Upper lobe of left lung (tissue), 6 donors: Measurements from ENCODE around the gene MSANTD1. TPM values are rescaled to one million over a fixed set of nuclear protein-coding genes. Genes with fewer than 3 reads are reported as not detected.

Source experiments
- ATAC-seq, 2 donors: fragments of 200-7000 bp; cut with Tn5 transposase; one replicate each; pipeline ENCODE4 v1.9.1; 2022; ENCODE audit warnings: mild to moderate bottlenecking in 2 of 2, moderate library complexity in 2 of 2; ENCODE audit not compliant: low FRiP score in 2 of 2
- DNase-seq, 2 donors: peaks; one replicate each; pipeline ENCODE4 v3.0.0-alpha.2; 2019 to 2020
- H3K27ac ChIP-seq, 4 donors: fragments of 200-600 bp; sonication (generic); one replicate each; pipeline ENCODE4 v1.5.1; 2016 to 2019
- H3K27me3 ChIP-seq, 4 donors: fragments of 200-600 bp; sonication (generic); one replicate each; pipeline ENCODE4 v1.5.1; 2017 to 2019
- H3K36me3 ChIP-seq, 4 donors: fragments of 200-600 bp; sonication (generic); one replicate each; pipeline ENCODE4 v1.5.1; 2016 to 2019
- H3K4me1 ChIP-seq, 4 donors: fragments of 200-600 bp; sonication (generic); one replicate each; pipeline ENCODE4 v1.5.1; 2018 to 2019
- H3K4me3 ChIP-seq, 4 donors: fragments of 200-600 bp; sonication (generic); one replicate each; pipeline ENCODE4 v1.5.1; 2017 to 2019; ENCODE audit warnings: mild to moderate bottlenecking in 2 of 4, moderate library complexity in 1 of 4
- H3K9me3 ChIP-seq, 4 donors: fragments of 200-600 bp; sonication (generic); one replicate each; pipeline ENCODE4 v1.5.1; 2018 to 2019
- CTCF ChIP-seq, 6 experiments: fragments of 450-650 bp in 4 of 6; fragments of 200-600 bp in 2 of 6; sonication (generic) in 2 of 6; IDR thresholded peaks; one replicate each; pipeline ENCODE4 v1.5.1; 2016 to 2019; ENCODE audit warnings: antibody characterized with exemption in 6 of 6
- EP300 ChIP-seq, 4 donors: sonication (generic); formaldehyde crosslinking; IDR thresholded peaks; one replicate each; pipeline ENCODE4 v1.5.1; 2017; ENCODE audit warnings: antibody characterized with exemption in 4 of 4, control low read depth in 2 of 4
- POLR2A ChIP-seq, 4 donors: fragments of 450-650 bp; IDR thresholded peaks; one replicate each; pipeline ENCODE4 v1.5.1; 2016 to 2017; ENCODE audit warnings: antibody characterized with exemption in 4 of 4, mild to moderate bottlenecking in 2 of 4
- POLR2AphosphoS5 ChIP-seq, 2 donors: sonication (generic); formaldehyde crosslinking; IDR thresholded peaks; one replicate each; pipeline ENCODE4 v1.5.1; 2017; ENCODE audit warnings: antibody characterized with exemption in 2 of 2
- WGBS, 2 donors: methylation state at CpG; one replicate each; pipeline ENCODE4 v1.1.5; 2017 to 2018; 5-methylcytosine and 5-hydroxymethylcytosine counted together
- total RNA-seq, 6 donors: library from RNA; depleted of rRNA in 4 of 6; stranded (reverse); fragments of >200 nt in 4 of 6; gene quantifications; one replicate each; pipeline versions ENCODE4 v1.1.0 to v1.2.1, GENCODE V29; 2016 to 2021
- donor health status: DM: no; HTN: no; CAD: no; lungs with moderate emphysema.
- donor health status: DM: no; HTN: yes; CAD: no; lungs with severe emphysema.

MSANTD1 gene
- total RNA-seq, 6 donors from 2014 or later: 1.00 to 7.3 (median 1.8) TPM

GRCh38 chr4:3292571-3293400 lies 43.8 kb downstream of the MSANTD1 start, which contains the start of gene RGS12:
TSS of gene RGS12 (plus strand) at chr4:3293021. CDS start at chr4:3316171, 23,150 bp downstream.
- no peaks in the 10 kb centered on the region for H3K36me3 ChIP-seq
- H3K27ac ChIP-seq: peak within 1 kb of the TSS; percentile 92 to 96 (median 96)
- peak within 1 kb of the TSS; percentile 69 to 95 (median 90) for H3K4me3 ChIP-seq
- H3K9me3 ChIP-seq: no peaks in the 10 kb centered on the region
- no peaks in the 10 kb centered on the region for H3K27me3 ChIP-seq
- WGBS, 2 donors: 0 to 3% methylated on average over 6 to 31 of the region's 121 CpGs
- ATAC-seq (peak; percentile 96 to 97), DNase-seq (peak; percentile 96 to 99)
- peaks cover 17 to 43% (median 24%) of the 10 kb centered on the region in 4 donors for H3K4me1 ChIP-seq
- TF ChIP-seq EP300 (IDR thresholded peaks at IDR 0.05) (no peak), POLR2AphosphoS5 (IDR thresholded peaks at IDR 0.05) (peak; percentile 85 to 95), CTCF (IDR thresholded peaks at IDR 0.05) (peak in 1 of 6 experiments; percentile 30), POLR2A (IDR thresholded peaks at IDR 0.05) (peak; percentile 43 to 86 (median 82))

GRCh38 chr4:3293401-3294391 lies 44.7 kb downstream of the MSANTD1 start:
- Histone ChIP-seq H3K27ac (peak overlapping the region; percentile 73 to 96 (median 91)), H3K4me3 (peak overlapping the region; percentile 66 to 95 (median 80)), H3K27me3 (no peaks in the 10 kb centered on the region), H3K9me3 (no peaks in the 10 kb centered on the region), H3K36me3 (no peaks in the 10 kb centered on the region), H3K4me1 (peaks cover 17 to 35% (median 25%) of the 10 kb centered on the region in 4 donors)
- 13 to 31% methylated on average over 16 to 22 of the region's 42 CpGs for whole genome bisulfite sequencing, 2 donors
- no peak for ATAC-seq
- TF ChIP-seq EP300 (IDR thresholded peaks at IDR 0.05) (no peak), POLR2A (IDR thresholded peaks at IDR 0.05) (no peak), CTCF (IDR thresholded peaks at IDR 0.05) (no peak), POLR2AphosphoS5 (IDR thresholded peaks at IDR 0.05) (no peak)
- no peak for DNase-seq

- no peak for ATAC-seq
- no peak for DNase-seq
- TF ChIP-seq POLR2A (IDR thresholded peaks at IDR 0.05) (no peak), CTCF (IDR thresholded peaks at IDR 0.05) (no peak), EP300 (IDR thresholded peaks at IDR 0.05) (no peak), POLR2AphosphoS5 (IDR thresholded peaks at IDR 0.05) (no peak)
- WGBS, 2 donors: 80 to 82% methylated on average over 19 of the region's 19 CpGs
- H3K36me3 ChIP-seq: no peaks in the 10 kb centered on the region
- no peaks in the 10 kb centered on the region for H3K9me3 ChIP-seq
- no peaks in the 10 kb centered on the region for H3K27me3 ChIP-seq
- peak overlapping the region in 3 of 4 donors; percentile 73 to 92 (median 90) for H3K27ac ChIP-seq
- H3K4me1 ChIP-seq: peaks cover 24 to 43% (median 33%) of the 10 kb centered on the region in 4 donors
- H3K4me3 ChIP-seq: peak overlapping the region in 1 of 4 donors; percentile 69
These were observed 45.7 kb downstream of the MSANTD1 start for GRCh38 chr4:3294401-3295241.
